Spleen (tissue), 7 donors: Measurements from ENCODE around the gene OR6V1.

ENCODE experiments used
- CTCF ChIP-seq, 11 experiments: fragments of 200-600 bp in 7 of 11; fragments of 450-650 bp in 4 of 11; sonication (generic) in 4 of 11; IDR thresholded peaks in 8 of 11; conservative IDR thresholded peaks in 3 of 11; 1 replicate in 7 of 11; 2 replicates in 4 of 11; pipeline versions ENCODE4 v1.4.0 to v1.8.0; 2016 to 2021; ENCODE audit warnings: antibody characterized with exemption in 11 of 11, inconsistent platforms in 4 of 11, mild to moderate bottlenecking in 1 of 11
- POLR2A ChIP-seq, 3 donors: fragments of 450-650 bp; IDR thresholded peaks; one replicate each; pipeline ENCODE4 v1.5.1; 2017; ENCODE audit warnings: antibody characterized with exemption in 3 of 3, mild to moderate bottlenecking in 1 of 3
- donor health status: DM: no; HTN: no; CAD: no; lungs with moderate emphysema.
- donor health status: DM: no; HTN: no; CAD: no.
- donor health status: DM: no; HTN: no; CAD: no.

GRCh38 chr7:143073556-143073955 is 21.4 kb downstream of the OR6V1 start:
- no peak for TF ChIP-seq POLR2A (IDR thresholded peaks at IDR 0.05)
- TF ChIP-seq CTCF (IDR thresholded peaks at IDR 0.05 in 8 of 11, conservative IDR thresholded peaks at IDR 0.05 in 3 of 11), result no peak
